ENCODE measurements around the gene RIMS1. TPM values are rescaled to one million over a fixed set of nuclear protein-coding genes. Genes with fewer than 3 reads are reported as not detected.

Gene RIMS1
- total RNA-seq, 1 experiment from 2014 or later: not detected

GRCh38 chr6:72213654-72214053 lies 327.3 kb downstream of the RIMS1 start:
- in situ Hi-C loops (cut with HindIII; ENCODE audit: low sequenced_read_pairs): no loop called here
- peak; percentile 37 for DNase-seq (ENCODE audit: low spot score)

GRCh38 chr6:72216222-72217068 lies 330.1 kb downstream of the RIMS1 start:
- in situ Hi-C loops (cut with HindIII; ENCODE audit: low sequenced_read_pairs): no loop called here
- peak; percentile 78 for DNase-seq (ENCODE audit: low spot score)

- DNase-seq (ENCODE audit: low spot score): peak; percentile 52
- in situ Hi-C loops (cut with HindIII; ENCODE audit: low sequenced_read_pairs): no loop called here
These were observed 331.3 kb downstream of the RIMS1 start for GRCh38 chr6:72217626-72218025.

DNA sequence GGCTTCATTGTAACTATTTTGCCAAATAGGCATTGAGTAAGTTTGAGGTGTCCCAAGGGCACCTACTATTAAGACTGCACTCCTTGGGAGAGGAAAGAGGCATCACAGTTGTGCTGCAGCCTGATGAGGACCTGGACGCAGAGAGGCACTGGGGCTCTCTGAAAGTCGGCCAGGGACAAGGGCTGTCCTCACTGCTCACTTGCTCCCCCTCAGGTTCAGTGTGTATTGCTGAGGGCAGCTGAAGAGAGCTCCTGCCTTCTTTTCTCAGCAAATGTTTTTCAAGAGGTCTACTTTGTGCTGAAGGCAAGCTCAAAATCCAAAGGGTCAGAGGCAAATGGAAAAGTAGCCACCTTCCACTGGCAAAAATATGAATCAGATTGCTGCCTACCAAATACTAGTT lies 331.8 kb downstream of the RIMS1 start:
- in situ Hi-C loops (cut with HindIII; ENCODE audit: low sequenced_read_pairs): no loop called here
- peak; percentile 95 for DNase-seq (ENCODE audit: low spot score)

GRCh38 chr6:72219536-72219935 lies 333.2 kb downstream of the RIMS1 start:
- in situ Hi-C loops (cut with HindIII; ENCODE audit: low sequenced_read_pairs): no loop called here
- no peak for DNase-seq (ENCODE audit: low spot score)

DNA sequence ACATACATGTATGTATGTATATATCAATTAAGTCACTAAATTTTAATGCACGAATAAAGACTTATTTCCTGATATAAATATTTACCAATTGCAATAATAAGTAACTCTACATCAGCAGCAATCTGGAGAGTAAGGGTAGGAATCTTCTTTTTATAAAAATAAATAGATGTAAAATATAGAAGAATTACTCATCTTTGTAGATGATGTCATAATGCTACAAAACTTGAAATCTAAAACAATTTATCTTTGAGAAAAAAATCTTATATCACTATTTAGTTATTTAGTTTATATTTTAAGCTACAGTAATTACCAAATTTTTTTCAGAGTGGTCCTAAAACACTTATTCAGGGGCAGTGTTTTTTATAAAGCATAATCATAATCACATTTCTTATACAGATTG lies 351.7 kb downstream of the RIMS1 start:
- in situ Hi-C loops (cut with HindIII; ENCODE audit: low sequenced_read_pairs): no loop called here

DNA sequence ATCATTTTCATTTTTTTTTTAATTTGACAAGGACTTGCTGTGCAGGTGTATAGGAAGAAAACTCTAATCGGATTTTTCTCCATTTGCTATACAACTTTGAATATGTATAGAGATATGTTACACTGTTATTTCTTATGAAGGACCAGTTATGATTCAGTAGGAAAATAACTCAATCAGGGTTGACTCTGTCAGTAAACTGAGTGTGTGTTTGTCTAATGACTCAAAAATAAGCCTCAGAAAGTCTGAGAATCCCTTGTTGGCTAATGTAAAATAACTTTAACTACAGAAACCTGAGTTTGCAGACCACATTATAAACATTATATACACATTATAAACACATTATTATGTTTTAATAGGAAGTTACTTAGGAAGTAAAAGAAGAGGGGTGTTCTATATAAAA lies 352.6 kb downstream of the RIMS1 start:
- DNase-seq (ENCODE audit: low spot score): no peak
- in situ Hi-C loops (cut with HindIII; ENCODE audit: low sequenced_read_pairs): no loop called here

More for the DNA sequence above, 351.7 kb downstream of the RIMS1 start:
- DNase-seq (ENCODE audit: low spot score): no peak

DNA sequence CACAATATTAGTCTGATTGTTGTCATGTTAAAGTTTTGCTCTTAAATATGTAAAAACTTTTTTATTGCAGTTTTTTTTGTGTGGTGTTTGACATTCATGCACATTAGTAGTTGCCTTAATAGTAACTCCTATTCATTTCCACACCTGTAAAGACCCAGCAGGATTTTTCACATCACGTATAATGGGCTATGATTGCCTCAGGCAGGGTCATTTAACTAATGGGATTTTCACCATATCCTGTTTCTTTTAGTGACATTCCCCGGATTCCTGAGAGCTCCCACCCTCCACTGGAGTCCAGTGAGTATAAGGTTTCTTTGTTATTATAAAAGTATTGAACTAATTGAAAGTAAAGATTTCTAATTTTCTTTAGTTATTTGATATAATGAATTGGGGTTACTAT lies 359.2 kb downstream of the RIMS1 start:
- in situ Hi-C loops (cut with HindIII; ENCODE audit: low sequenced_read_pairs): no loop called here
- no peak for DNase-seq (ENCODE audit: low spot score)

GRCh38 chr6:72246926-72247325 lies 360.6 kb downstream of the RIMS1 start:
- no peak for DNase-seq (ENCODE audit: low spot score)
- in situ Hi-C loops (cut with HindIII; ENCODE audit: low sequenced_read_pairs): no loop called here

- DNase-seq (ENCODE audit: low spot score): no peak
- in situ Hi-C loops (cut with HindIII; ENCODE audit: low sequenced_read_pairs): no loop called here
These were observed 362.3 kb downstream of the RIMS1 start for GRCh38 chr6:72248621-72249020.

- in situ Hi-C loops (cut with HindIII; ENCODE audit: low sequenced_read_pairs): no loop called here
- DNase-seq (ENCODE audit: low spot score): no peak
These were observed 364.3 kb downstream of the RIMS1 start for GRCh38 chr6:72250664-72251063.

DNA sequence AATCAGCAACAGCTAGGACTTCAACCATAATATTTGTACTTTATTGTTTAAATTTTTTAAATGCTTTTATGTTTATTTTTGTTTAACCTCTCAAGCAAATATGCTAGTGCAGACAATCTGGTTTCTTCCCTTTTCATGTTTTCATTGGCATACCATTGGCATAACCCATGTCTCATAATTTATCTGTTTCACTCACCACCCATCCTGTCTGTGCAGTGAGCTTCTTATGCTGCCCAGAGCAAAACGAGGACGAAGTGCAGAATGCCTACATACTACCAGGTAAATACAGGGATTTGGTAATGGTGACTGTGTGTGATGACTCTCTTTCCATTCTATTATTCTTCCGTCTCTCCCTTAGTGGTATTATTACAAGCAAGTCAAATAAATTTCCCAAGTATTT lies 374.1 kb downstream of the RIMS1 start:
- in situ Hi-C loops (cut with HindIII; ENCODE audit: low sequenced_read_pairs): no loop called here
- DNase-seq (ENCODE audit: low spot score): peak; percentile 30

GRCh38 chr6:72261554-72261953 lies 375.2 kb downstream of the RIMS1 start:
- in situ Hi-C loops (cut with HindIII; ENCODE audit: low sequenced_read_pairs): no loop called here
- no peak for DNase-seq (ENCODE audit: low spot score)

DNA sequence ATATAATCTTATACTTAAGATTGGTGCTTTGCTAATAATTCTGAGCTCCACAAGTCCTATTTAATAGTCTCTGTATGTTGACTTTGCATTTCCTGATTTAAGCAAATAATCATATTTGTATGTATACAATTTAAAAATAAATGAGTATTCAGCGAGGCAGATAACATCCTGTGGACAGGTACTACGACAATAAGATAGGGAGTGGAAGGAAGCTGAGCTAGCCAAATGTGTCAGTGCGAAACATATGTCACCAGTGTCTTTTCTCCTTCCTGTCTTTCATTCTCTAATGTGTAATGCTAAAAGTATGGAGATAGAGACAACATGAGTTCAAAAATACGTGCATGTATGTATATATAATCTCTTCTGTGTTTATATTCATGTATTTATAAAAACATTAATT lies 375.9 kb downstream of the RIMS1 start:
- DNase-seq (ENCODE audit: low spot score): peak; percentile 37
- in situ Hi-C loops (cut with HindIII; ENCODE audit: low sequenced_read_pairs): no loop called here

- no peak for DNase-seq (ENCODE audit: low spot score)
- in situ Hi-C loops (cut with HindIII; ENCODE audit: low sequenced_read_pairs): no loop called here
These were observed 381.1 kb downstream of the RIMS1 start for GRCh38 chr6:72267470-72267869.

- in situ Hi-C loops (cut with HindIII; ENCODE audit: low sequenced_read_pairs): no loop called here
- DNase-seq (ENCODE audit: low spot score): no peak
These were observed 385.2 kb downstream of the RIMS1 start for GRCh38 chr6:72271531-72271930.

DNA sequence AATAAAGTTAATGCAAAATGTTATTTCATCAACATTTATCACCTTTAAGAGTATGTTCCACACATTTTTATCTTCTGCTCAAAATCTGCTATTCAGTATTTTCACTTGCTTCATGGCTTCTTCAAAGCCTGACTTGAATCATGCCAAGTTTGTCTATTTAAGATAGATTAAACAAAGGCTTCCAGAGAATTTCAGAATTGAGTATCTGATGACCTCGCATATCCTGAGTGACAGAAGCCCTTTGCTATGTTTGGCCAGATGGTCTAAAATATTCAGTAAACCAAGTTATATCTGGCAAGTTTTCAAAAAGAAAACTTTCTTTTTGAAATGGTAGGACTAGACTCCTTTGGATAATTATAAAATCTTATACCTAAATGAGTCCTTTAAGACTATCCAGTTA lies 386.6 kb downstream of the RIMS1 start:
- in situ Hi-C loops (cut with HindIII; ENCODE audit: low sequenced_read_pairs): no loop called here
- DNase-seq (ENCODE audit: low spot score): no peak

DNA sequence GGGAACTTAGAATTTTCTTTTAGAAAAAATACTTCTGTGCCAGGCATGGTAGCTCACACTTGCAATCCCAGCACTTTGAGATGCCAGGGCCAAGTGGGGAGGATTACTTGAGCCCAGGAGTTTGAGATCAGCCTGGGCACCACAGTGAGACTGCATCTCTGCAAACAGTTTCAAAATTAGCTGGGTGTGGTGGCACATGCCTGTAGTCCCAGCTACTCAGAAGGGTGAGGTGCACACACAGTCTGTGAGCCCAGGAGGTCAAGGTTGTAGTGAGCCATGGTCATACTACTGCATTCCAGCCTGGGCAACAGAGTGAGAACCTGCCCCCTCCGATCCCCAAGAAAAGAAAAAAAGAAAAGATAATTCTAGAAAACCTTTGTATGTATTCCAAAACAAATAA lies 389.5 kb downstream of the RIMS1 start:
- in situ Hi-C loops (cut with HindIII; ENCODE audit: low sequenced_read_pairs): no loop called here

DNA sequence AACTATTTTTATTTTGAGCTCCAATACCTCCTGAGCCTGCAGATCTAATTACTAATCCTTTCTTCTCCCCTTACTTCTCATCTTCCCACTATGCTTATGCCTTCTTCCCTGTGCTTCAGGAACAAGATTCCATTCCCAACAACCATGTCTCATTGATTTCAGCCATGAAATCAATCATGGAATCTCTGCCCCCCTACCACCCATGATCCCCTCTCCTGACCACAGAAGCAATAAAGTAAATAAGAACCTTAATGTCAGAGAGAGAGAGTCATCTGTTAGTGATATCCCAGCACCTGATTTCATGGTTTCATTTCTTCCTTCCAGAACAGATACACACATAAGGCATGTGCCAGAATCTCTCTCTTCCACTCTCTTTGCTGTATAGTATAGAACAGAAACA lies 395.9 kb downstream of the RIMS1 start:
- no peak for DNase-seq (ENCODE audit: low spot score)

More for the DNA sequence above, 389.5 kb downstream of the RIMS1 start:
- DNase-seq (ENCODE audit: low spot score): no peak

GRCh38 chr6:72283571-72283970 lies 397.2 kb downstream of the RIMS1 start:
- DNase-seq (ENCODE audit: low spot score): no peak
- in situ Hi-C loops (cut with HindIII; ENCODE audit: low sequenced_read_pairs): no loop called here

More for the DNA sequence above, 395.9 kb downstream of the RIMS1 start:
- in situ Hi-C loops (cut with HindIII; ENCODE audit: low sequenced_read_pairs): no loop called here

DNA sequence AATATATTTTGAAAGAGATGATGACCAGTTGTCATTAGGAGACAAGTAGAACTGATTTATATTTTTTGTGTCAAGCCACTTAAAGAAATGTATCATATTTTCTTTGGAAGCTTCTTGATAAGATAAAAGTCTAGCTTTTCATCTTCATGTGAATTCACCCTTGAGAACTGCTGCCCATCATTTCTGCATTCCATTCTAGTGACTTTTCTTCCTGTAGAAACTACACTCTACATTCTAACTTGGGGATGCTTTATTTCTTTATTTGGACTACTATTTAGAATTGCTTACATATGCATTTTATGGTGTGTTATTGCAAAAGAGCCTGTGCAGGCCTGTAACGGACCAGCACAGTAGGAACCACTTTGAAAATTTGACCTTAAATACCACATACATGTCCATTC lies 400.6 kb downstream of the RIMS1 start:
- DNase-seq (ENCODE audit: low spot score): no peak
- in situ Hi-C loops (cut with HindIII; ENCODE audit: low sequenced_read_pairs): no loop called here
